NCI-H146 (cell line): Measurements from ENCODE around the gene TIGD1.
"Not testable (repeated sequence)": the region's sequence is repeated elsewhere in the genome, so short reads cannot be mapped to it uniquely, and the experiment has no call there.

Experiments
- DNase-seq: peaks from one replicate; lab custom pipeline; 2025; lab: John Stamatoyannopoulos, UW

The TIGD1 gene

GRCh38 chr2:232570481-232570880 is 20.1 kb upstream of the TIGD1 start:
- DNase-seq, result not testable (repeated sequence)

- no peak for DNase-seq
Observed at GRCh38 chr2:232569541-232569940, 19.2 kb upstream of the TIGD1 start.

- DNase-seq, result no peak
Observed at GRCh38 chr2:232568161-232568560, 17.8 kb upstream of the TIGD1 start.

- no peak for DNase-seq
Observed at GRCh38 chr2:232567721-232568120, 17.4 kb upstream of the TIGD1 start.

- DNase-seq, result no peak
Observed at GRCh38 chr2:232563580-232563979, 13.2 kb upstream of the TIGD1 start.

- no peak for DNase-seq
Observed at GRCh38 chr2:232562515-232563151, 12.3 kb upstream of the TIGD1 start.

- no peak for DNase-seq
Observed at GRCh38 chr2:232556426-232556825, 6.1 kb upstream of the TIGD1 start.

- no peak for DNase-seq
Observed at GRCh38 chr2:232551776-232552175, 1.4 kb upstream of the TIGD1 start.

GRCh38 chr2:232551250-232551638 is 887 bp upstream of the TIGD1 start:
- DNase-seq, result no peak

GRCh38 chr2:232549655-232550353 is 553 bp downstream of the TIGD1 start:
- no peak for DNase-seq

- no peak for DNase-seq
Observed at GRCh38 chr2:232547991-232548390, 2.4 kb downstream of the TIGD1 start.

- DNase-seq, result no peak
Observed at GRCh38 chr2:232545511-232546375, 4.6 kb downstream of the TIGD1 start.

- DNase-seq, result no peak
Observed at GRCh38 chr2:232544674-232545073, 5.7 kb downstream of the TIGD1 start.

- DNase-seq, result no peak
Observed at GRCh38 chr2:232543928-232544631, 6.3 kb downstream of the TIGD1 start.

GRCh38 chr2:232543491-232543890 is 6.9 kb downstream of the TIGD1 start:
- DNase-seq, result no peak

GRCh38 chr2:232542715-232543467 is 7.5 kb downstream of the TIGD1 start:
- no peak for DNase-seq

GRCh38 chr2:232541961-232542714 is 8.2 kb downstream of the TIGD1 start:
- no peak for DNase-seq

- DNase-seq, result no peak
Observed at GRCh38 chr2:232541195-232541960, 9.0 kb downstream of the TIGD1 start.

GRCh38 chr2:232540441-232541041 is 9.8 kb downstream of the TIGD1 start:
- DNase-seq, result no peak
